Nephron progenitor cell (in vitro differentiated cells): ENCODE measurements around the gene PROX2.

Source experiments
- DNase-seq: peaks from one replicate; pipeline ENCODE4 v3.0.0; 2021
- H3K27ac Mint-ChIP-seq: 2 replicates; pipeline ENCODE4 v1.8.0; 2021; ENCODE audit warnings: mild to moderate bottlenecking, moderate library complexity, mixed read lengths
- H3K27me3 Mint-ChIP-seq: 2 replicates; pipeline ENCODE4 v1.8.0; 2021; ENCODE audit warnings: mild to moderate bottlenecking, low read depth, mixed read lengths; ENCODE audit not compliant: poor library complexity
- H3K36me3 Mint-ChIP-seq: 2 replicates; pipeline ENCODE4 v1.8.0; 2021; ENCODE audit warnings: low read depth, mixed read lengths
- H3K4me1 Mint-ChIP-seq: 2 replicates; pipeline ENCODE4 v1.8.0; 2021; ENCODE audit warnings: mixed read lengths
- H3K4me3 Mint-ChIP-seq: 2 replicates; pipeline ENCODE4 v1.8.0; 2021; ENCODE audit warnings: mild to moderate bottlenecking, moderate library complexity, mixed read lengths
- H3K9me3 Mint-ChIP-seq: 2 replicates; pipeline ENCODE4 v1.8.0; 2021; ENCODE audit warnings: mild to moderate bottlenecking, moderate library complexity, mixed read lengths
- TF ChIP-seq, protein P1 (sequence below): fragments of 200-600 bp; sonication (generic); IDR thresholded peaks from 2 replicates; pipeline ENCODE4 v1.5.0; 2021; ENCODE audit warnings: antibody characterized with exemption

The PROX2 gene

DNA sequence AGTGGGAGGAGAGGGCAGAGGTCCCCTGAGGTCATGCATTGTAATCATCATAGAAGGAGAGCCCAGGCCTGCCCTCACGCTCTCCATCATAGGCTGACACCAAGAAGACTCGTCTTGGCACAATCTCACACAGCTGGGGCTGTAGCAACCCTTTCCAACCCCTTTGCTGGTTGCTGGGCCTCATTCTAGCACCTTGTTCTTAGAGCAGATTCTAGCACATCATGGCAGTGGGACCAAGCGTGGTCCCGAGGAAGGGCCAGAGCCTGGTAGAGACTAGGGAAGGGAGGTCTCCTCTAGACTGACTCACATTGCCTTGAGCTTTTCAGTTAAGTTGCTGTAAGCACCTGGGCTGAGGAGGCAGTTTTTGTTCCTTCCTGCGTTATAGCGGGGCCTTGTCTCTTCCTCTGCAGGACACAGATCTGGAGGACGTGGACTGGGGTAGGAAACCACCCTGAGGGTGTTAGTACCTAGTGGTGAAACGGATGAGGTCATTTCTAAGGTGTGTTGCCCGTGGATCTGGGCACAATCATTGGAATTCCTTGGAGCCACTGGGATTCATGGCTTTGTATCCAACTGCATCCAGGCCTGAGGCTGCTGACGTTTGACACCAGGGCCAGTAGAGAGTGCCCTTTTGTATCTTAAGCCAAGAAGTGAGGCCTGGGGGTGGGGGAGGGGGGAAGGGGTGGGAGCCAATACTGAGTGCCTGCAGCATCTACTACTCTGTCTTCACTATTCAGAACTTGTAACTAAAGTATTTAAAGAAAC is 27.2 kb upstream of the PROX2 start:
- TF ChIP-seq, protein P1, sequence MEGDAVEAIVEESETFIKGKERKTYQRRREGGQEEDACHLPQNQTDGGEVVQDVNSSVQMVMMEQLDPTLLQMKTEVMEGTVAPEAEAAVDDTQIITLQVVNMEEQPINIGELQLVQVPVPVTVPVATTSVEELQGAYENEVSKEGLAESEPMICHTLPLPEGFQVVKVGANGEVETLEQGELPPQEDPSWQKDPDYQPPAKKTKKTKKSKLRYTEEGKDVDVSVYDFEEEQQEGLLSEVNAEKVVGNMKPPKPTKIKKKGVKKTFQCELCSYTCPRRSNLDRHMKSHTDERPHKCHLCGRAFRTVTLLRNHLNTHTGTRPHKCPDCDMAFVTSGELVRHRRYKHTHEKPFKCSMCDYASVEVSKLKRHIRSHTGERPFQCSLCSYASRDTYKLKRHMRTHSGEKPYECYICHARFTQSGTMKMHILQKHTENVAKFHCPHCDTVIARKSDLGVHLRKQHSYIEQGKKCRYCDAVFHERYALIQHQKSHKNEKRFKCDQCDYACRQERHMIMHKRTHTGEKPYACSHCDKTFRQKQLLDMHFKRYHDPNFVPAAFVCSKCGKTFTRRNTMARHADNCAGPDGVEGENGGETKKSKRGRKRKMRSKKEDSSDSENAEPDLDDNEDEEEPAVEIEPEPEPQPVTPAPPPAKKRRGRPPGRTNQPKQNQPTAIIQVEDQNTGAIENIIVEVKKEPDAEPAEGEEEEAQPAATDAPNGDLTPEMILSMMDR, result no peak
- Mint-ChIP-seq H3K27me3 (no peaks in the 10 kb centered on the region), H3K4me3 (no peak overlapping the region), H3K9me3 (no peaks in the 10 kb centered on the region), H3K27ac (peak overlapping the region; percentile 96), H3K36me3 (peaks cover 59% of the 10 kb centered on the region), H3K4me1 (peaks cover 16% of the 10 kb centered on the region)
- no peak for DNase-seq

DNA sequence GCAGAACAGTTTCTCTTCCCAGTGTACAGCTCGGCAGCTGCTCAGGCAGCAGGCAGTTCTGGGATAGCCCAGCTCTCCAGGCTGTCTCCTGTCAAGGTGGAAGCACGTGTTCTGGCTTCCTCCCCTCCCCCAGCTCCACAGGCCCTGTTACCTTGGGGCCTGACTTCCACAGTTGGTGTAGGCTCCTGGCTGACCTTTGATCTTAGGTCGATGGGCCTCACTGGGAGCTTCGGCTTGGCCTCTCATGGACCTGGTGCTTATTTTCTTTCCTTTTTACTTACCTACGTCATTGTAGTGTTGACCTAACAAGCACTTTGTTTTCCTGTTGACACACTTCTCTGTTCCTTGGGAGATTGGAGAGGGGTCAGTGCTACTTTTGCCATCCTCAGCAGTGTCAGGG is 22.7 kb upstream of the PROX2 start:
- no peak for DNase-seq
- peaks cover 87% of the 10 kb centered on the region for H3K36me3 Mint-ChIP-seq
- H3K4me1 Mint-ChIP-seq, result peaks cover 9% of the 10 kb centered on the region

DNA sequence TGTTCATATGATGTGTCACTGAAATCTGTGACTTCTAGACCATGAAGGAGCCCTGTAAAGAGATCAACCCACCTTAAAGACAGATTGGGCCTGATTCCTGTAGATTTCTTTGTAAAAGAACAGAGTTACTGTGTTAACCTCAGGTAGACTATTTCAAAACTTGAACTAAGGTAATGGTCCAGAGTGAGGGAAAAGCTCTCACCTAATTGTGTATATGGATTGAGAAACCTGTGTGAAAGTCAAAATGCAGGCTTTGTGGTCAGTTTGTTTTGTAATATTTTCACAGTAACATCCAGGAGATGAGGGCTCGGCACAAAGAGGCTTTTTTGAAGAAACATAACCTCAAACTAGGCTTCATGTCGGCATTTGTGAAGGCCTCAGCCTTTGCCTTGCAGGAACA is 22.1 kb upstream of the PROX2 start:
- Mint-ChIP-seq H3K27ac (no peak overlapping the region), H3K27me3 (no peaks in the 10 kb centered on the region), H3K4me1 (peaks cover 8% of the 10 kb centered on the region), H3K9me3 (no peaks in the 10 kb centered on the region), H3K36me3 (peaks cover 90% of the 10 kb centered on the region), H3K4me3 (no peak overlapping the region)
- no peak for DNase-seq
- TF ChIP-seq, protein P1, result no peak

More for the DNA sequence above, 22.7 kb upstream of the PROX2 start:
- Mint-ChIP-seq H3K27me3 (no peaks in the 10 kb centered on the region), H3K27ac (peak overlapping the region; percentile 55), H3K4me3 (no peak overlapping the region), H3K9me3 (no peaks in the 10 kb centered on the region)
- TF ChIP-seq, protein P1, result no peak

DNA sequence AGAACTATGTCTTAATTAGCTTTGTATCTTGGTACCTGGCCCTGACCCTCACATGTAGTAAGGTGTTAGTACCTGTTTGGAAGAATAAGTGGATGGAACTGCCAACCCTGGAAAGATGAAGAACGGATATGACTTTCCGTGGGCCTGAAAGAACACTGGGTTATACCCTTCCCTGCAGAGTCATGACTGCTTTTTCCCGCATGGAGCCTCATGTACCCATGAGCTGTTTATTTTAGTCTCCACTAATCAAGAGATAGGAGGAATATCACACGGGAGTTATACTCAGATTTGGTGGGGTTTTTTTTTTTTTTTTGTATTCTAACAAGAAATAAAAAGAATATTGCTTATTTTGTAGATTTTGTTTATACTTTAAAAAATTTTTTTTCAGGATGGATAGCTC is 21.7 kb upstream of the PROX2 start:
- Mint-ChIP-seq H3K4me1 (peaks cover 3% of the 10 kb centered on the region), H3K36me3 (peaks cover 90% of the 10 kb centered on the region), H3K4me3 (no peak overlapping the region), H3K27ac (no peak overlapping the region), H3K27me3 (no peaks in the 10 kb centered on the region), H3K9me3 (no peaks in the 10 kb centered on the region)
- DNase-seq, result no peak
- TF ChIP-seq, protein P1, result no peak

DNA sequence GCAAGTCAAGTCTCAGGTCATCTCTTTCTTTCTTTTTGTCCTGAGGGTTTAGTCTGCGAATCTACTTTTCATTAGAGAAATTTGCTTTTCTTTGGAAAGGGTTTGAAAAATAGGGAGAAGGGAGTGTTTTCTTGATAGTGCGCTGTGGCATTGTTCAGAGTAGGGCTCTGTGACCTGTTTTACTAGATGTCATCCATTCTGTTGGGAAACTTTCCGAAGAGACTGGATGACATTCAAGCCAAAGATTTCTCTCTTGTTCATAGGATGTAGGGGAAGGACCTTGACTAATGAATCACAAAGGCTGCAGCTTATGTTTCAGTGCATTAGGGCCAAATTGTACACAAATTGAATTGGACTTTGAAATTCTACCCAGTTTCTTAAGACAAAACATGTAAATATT is 20.5 kb upstream of the PROX2 start:
- no peak for DNase-seq
- TF ChIP-seq, protein P1, result no peak
- Mint-ChIP-seq H3K9me3 (no peaks in the 10 kb centered on the region), H3K4me3 (no peak overlapping the region), H3K27ac (no peak overlapping the region), H3K27me3 (no peaks in the 10 kb centered on the region), H3K4me1 (no peaks in the 10 kb centered on the region), H3K36me3 (peaks cover 90% of the 10 kb centered on the region)

DNA sequence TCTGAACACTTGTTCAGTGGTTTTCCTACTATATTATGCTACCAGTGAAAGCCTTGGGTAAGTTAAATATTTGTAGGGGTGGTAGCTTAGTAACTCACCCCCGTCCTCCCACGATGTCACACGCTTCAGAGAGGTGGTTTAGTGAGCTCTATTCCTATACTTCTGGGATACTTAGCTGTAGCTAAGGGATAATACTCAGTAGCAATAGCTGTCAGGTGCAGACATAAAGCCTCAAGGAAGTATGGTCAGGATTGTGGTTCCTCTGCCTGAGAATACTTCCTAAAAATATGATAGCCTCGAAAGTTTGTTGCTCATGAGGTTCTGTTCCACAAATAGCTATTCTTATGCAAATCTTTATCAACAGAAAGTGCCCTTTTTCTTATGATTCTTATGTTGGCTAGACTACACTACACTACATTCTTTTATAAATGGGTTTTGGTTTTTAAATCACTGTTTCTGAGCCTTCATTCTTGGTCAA is 17.7 kb upstream of the PROX2 start:
- DNase-seq, result no peak
- H3K27me3 Mint-ChIP-seq, result no peaks in the 10 kb centered on the region
- H3K4me3 Mint-ChIP-seq, result no peak overlapping the region
- peaks cover 83% of the 10 kb centered on the region for H3K36me3 Mint-ChIP-seq
- TF ChIP-seq, protein P1, result no peak
- peaks cover 5% of the 10 kb centered on the region for H3K4me1 Mint-ChIP-seq
- H3K27ac Mint-ChIP-seq, result no peak overlapping the region
- H3K9me3 Mint-ChIP-seq, result no peaks in the 10 kb centered on the region
